Astrocyte of the spinal cord (primary cell): ENCODE measurements around the gene ADAMTS2.

Source experiments
- DNase-seq: peaks from one replicate; pipeline ENCODE4 v3.0.0; 2011; ENCODE audit warnings: low read depth, low spot score
- H3K4me3 ChIP-seq: 2 replicates; pipeline ENCODE4 v1.5.1; 2011; ENCODE audit warnings: low read depth, mild to moderate bottlenecking, low read length, moderate library complexity
- CTCF ChIP-seq: IDR thresholded peaks from 2 replicates; pipeline ENCODE4 v1.5.1; 2012; ENCODE audit warnings: low read depth, mild to moderate bottlenecking, low read length, inconsistent platforms
- in situ Hi-C: cut with HindIII; loops from 2 replicates; pipeline ENCODE4 v1.10.0; 2017; ENCODE audit warnings: low sequenced_read_pairs

Gene ADAMTS2

GRCh38 chr5:179376701-179377420 lies 31.6 kb upstream of the ADAMTS2 start:
- TF ChIP-seq CTCF = no peak
- DNase-seq = no peak
- in situ Hi-C loops = no loop called here

GRCh38 chr5:179375831-179376365 lies 30.6 kb upstream of the ADAMTS2 start:
- DNase-seq = no peak
- TF ChIP-seq CTCF = no peak
- H3K4me3 ChIP-seq = no peak overlapping the region
- in situ Hi-C loops = no loop called here

More at GRCh38 chr5:179376701-179377420, 31.6 kb upstream of the ADAMTS2 start:
- no peak overlapping the region for H3K4me3 ChIP-seq

GRCh38 chr5:179375236-179375685 lies 30.0 kb upstream of the ADAMTS2 start:
- no peak overlapping the region for H3K4me3 ChIP-seq
- no peak for TF ChIP-seq CTCF
- no peak for DNase-seq
- in situ Hi-C loops = no loop called here

- DNase-seq = no peak
- in situ Hi-C loops = no loop called here
- H3K4me3 ChIP-seq = no peak overlapping the region
- no peak for TF ChIP-seq CTCF
Observed at GRCh38 chr5:179374506-179375235, 29.4 kb upstream of the ADAMTS2 start.

GRCh38 chr5:179373961-179374505 lies 28.8 kb upstream of the ADAMTS2 start:
- no peak for DNase-seq
- no peak overlapping the region for H3K4me3 ChIP-seq
- in situ Hi-C loops = no loop called here
- no peak for TF ChIP-seq CTCF

- DNase-seq = no peak
- in situ Hi-C loops = no loop called here
Observed at GRCh38 chr5:179373101-179373934, 28.1 kb upstream of the ADAMTS2 start.

More at GRCh38 chr5:179373101-179373934, 28.1 kb upstream of the ADAMTS2 start:
- TF ChIP-seq CTCF = no peak
- H3K4me3 ChIP-seq = no peak overlapping the region
